HG02840 (cell line): ENCODE data around the gene RGS8.

Experiments
- ATAC-seq: cut with Tn5 transposase; IDR thresholded peaks from one replicate; pipeline ENCODE4 v1.9.1; 2021; ENCODE audit warnings: mild to moderate bottlenecking, moderate library complexity, moderate number of reproducible peaks; ENCODE audit not compliant: unreplicated experiment, low FRiP score

Gene RGS8, protein sequence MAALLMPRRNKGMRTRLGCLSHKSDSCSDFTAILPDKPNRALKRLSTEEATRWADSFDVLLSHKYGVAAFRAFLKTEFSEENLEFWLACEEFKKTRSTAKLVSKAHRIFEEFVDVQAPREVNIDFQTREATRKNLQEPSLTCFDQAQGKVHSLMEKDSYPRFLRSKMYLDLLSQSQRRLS

DNA sequence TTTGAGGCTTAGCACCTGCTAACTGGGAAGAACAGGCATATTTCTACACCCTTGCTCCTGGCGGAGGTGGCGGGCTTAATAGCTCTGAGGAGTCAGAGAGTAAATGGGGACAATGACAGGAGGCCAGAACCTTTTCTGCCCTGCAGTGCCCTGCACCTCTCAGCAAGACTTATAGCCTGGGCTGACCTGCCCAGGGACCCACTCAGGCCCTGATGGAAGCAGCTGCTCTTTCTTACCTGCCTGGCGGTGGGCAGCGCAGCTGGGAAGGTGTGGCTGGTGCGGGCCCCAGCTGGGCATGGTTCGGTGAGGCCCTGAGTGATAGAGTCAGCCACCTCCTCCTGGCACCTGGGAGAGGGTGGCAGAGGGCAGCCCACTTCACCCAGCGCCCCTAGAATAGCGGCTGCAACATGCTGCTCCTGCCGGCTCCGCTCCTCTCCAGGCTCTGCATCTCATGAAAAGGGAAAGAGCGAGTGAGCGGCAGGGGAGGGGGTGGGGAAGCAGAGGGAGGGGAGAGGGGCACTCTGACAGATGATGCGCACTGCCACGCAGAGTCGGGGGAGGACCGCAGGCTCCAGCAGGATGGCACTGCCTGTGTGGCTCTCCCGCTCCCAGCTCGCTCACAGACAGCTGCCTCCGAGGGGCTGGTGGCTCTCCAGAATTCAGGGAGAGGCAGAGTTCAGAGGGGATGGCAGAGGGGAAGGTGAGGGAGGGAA is at the start of gene RGS8:
TSS of gene RGS8 (minus strand) at position 472 of the 713 bp plus-strand sequence. CDS start 14,938 bp downstream, outside the sequence.
- ATAC-seq = no peak

DNA sequence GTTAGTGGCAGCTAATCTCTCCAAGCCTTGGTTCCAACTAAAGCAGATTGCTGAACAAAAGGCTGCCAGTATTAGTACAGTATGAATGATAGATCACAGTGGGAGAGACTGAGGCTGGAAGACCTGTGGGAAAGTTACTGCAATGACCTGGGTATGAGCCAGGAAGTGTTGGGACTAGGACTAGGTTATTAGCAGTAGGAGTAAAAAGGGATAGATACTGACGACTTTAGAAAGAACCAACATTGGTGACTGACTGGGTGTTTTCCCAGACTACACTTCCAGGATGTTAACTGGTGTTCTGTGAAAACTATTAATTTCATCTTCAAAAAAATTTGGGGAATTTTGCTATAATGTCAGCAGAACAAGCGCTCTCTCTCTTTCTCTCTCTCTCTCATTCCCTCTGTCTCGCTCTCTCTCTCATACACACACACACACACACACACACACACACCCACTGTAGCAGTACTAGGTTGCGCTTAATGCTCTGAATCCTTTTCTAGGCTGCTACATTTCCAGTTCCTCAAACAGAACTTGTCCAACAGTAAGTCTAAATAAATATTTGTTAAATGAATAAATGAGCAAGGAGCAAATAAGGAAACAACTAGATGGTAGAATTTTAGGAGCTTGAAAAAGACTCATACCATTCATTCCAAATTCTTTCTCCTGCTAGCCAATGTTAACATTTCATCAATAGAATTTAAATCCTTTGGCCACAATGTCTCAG is 47.6 kb upstream of the RGS8 start:
- no peak for ATAC-seq

DNA sequence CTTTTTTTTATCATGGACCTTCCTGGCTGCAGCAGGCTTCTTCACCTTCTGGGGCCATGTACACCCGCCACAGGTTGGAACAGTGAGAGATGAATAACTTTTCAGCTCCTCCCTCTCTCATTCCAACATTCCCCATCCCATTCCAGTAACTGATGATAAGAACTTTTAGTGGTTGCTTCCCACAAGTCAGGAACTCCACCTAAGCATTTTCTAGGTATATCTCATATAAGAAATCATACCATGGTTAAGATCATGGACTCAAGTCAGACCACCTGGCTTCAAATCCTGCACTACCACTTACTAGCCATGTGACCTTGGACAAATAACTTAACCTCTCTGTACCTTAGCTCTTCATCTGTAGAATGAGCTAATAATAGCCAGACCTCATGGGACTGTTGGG is 42.5 kb upstream of the RGS8 start:
- no peak for ATAC-seq

DNA sequence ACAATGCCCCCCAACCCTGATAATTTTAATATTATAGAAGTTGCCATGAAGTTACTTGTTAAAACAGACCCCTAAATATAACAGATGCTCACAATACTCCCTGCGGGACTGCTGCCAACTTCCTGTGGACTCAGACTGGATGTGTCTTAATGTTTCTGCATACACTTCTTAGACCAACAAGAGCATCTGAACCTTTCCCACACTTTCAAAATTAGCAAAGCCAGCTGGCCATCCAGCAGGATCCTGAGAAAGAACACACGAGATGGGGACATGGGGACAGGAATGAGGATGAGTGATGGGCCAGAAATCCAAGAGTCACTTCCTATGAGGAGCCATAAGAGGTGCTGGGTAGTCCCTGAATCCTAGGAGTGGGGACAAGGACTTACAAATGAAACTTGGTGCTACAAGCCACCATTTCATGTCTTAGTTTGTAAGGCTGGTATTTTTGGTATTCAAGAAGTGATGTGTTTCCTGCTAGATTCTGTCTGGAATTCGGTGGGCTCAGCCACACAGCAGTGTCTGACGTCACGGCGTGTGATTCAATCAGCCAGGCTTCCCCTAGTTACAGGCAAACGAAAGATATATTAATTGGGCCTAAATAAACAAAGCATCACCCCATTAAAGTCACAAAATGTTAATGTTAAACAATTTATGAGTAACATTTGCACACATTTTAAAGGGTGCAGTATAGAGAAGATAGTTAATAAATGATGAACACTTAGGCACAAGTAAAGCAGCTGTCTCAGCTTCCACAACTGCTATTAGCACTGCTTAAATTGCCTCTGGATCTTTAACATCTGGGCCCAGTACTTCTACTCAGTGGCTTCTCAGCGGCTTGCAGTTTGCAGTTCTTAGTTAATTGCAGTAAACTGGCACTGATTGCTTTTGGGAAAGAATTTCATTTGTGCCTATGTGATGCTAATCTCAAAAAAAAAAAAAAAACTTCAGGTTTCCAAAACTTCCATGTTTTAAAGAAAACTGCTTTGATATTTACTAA is 41.2 kb upstream of the RGS8 start:
- ATAC-seq = no peak

DNA sequence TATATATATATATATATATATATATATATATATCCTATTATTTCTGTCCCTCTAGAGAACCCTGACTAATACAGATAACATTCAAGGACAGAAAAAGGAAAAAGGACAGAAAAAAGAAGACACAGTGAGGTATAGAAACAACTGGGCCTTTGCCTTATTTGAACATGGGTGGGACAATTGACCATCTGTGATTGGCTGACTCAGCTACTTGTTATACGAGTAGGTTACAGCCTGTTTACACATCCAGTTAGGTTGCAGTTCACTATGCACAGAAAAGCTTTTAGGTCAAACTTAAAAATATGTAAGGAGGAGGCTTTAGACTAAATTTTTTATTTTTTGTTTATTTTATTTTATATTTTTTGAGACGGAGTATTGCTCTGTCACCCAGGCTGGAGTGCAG is 39.8 kb upstream of the RGS8 start:
- ATAC-seq = no peak

DNA sequence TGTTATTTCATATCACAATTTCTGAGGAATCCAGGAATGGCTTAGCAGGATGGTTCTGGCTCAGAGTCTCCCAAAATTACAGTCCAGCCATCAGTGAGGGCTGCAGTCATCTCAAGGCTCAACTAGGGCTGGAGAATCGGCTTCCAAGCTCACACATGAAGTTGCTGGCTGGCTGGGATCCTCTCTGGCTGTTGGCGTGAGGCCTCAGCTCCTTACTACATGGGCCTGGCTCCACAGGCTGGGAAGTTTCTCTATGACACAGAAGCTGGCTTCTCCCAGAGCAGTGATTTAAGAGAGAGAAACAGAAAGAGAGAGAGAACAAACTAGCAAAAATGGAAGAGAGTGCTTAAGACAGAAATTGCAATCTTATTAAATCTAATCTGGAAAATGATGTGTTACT is 38.8 kb upstream of the RGS8 start:
- no peak for ATAC-seq

DNA sequence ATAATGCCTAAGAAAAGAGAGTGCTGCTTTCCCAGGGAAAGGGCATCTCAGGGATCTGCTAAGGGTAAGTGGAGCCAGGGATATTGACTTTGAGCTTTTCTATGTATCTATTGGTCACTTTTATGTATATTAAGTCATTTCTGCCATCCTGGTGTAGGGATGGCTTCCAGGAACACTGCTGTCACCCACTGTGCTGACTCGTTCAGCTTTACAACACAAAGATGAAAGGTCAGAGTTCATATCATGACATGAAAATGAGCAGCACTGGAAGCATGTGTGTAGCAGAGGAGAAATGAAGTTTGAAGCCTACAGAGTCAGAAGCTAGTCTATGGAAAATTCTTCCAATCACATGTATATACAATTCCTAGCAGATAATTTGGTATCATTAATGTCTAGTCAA is 37.1 kb upstream of the RGS8 start:
- ATAC-seq = no peak

DNA sequence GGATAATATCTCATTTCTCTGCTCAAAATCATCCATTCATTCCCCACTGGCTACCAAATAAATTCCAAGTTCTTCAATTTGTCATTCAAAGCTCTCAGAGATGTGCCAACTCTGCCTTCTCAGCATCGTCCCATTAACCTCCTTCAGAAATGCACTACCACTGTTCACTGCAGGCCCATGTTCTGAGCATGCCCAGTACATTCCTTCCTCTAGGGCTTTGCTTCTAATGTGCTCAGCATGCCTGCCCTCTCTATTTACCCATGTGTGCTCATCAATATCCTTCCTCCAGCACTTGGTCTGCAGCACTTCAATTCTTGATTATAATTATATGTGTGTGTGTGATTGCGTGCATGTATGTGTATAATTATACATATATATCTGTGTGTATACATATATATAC is 36.1 kb upstream of the RGS8 start:
- ATAC-seq = no peak

DNA sequence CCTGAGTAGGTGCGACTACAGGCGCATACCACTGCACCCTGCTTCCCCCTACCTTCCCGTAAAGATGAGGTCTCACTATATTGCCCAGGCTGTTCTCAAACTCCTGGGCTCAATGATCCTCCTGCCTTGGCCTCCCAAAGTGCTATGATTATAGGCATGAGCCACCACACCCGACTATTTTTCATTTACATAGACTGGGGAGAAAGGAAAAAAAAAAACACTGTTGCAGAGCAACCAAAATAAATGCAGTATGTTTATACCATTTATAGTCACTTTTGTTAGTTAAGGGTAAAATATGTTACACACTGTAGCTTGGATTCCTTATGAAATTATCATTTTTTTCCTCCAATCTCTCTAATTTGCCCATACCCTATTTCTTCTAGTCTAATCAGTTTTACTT is 35.2 kb upstream of the RGS8 start:
- ATAC-seq = no peak

DNA sequence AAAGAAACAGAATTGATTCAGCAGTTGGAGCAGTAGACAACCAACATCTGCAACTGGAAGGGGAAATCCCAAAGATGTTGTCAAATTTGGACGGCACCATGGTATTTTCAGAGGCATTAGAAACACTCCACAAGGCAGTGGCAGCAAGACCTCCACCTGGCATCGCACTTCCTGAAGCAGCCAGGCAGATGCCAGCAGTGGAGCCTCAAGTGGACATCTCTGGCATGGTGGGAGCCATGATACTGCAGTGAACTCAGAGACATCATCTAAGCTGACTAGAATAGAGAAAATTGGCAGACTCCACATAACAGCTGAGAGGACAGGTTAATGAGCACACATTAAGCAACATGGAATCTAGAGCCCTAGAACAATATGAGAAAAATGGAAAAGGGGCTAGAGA is 33.9 kb upstream of the RGS8 start:
- no peak for ATAC-seq

DNA sequence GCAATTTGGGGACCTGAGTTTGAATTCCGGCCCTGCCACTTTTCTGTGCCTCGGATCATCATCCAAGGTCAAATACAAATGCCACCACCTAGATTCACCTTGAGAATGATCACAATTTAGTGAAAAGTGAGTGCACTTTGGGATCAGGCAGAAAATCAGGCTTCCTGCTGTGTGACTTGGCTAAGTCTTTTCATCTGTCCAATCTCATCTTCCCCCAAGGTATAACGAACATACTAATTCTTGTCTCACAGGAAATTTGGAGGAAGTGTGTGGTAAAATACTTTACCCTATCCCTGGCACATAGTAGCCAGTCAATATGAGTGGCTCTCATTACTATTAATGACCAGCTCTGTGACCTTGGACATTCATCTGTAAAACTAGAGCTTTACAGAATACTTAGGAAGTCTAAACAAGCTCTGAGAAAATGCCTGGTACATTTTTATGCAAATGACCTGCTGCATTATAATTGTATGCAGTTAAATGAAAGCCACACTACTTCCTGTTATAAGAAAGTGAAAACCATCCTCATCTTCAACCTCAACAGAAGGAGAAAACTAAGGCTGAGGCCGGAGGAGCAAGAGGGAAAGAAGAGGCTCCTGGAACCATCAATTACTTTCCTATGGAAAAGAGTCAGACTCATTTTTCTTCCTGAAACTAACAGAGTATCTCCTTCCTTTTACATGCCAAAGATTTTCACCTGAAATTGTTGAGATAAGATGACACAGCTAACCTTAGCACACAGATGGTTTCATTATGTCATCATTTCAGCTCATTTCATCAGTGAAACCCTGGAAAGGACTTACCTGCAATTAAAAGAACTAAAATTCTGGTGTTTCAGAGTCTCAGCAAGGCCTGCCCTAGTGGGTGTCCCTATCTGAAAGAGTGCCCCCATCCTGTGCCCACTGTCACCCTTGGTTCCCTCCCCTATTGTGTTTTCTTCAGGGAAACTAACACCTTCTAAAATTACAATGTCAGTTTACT is 32.6 kb upstream of the RGS8 start:
- ATAC-seq = no peak

DNA sequence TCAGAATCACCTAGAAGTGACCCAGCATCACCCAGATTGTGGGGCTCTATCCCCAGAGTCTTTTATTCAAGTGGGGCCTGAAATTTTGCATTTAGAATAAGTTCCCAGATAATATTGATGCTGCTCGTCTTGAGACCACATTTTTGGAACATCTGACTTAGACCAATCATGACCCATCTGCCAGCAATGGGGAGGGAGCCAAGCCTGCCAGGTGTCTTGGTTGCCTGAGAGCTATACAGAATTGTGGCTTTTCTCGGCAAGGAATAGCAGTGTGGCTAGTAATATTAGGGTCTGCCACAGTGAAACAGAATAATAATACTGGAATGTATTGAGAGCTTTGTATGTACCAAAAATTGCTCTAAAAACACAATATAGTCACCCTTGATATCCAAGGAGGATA is 31.1 kb upstream of the RGS8 start:
- ATAC-seq = no peak

DNA sequence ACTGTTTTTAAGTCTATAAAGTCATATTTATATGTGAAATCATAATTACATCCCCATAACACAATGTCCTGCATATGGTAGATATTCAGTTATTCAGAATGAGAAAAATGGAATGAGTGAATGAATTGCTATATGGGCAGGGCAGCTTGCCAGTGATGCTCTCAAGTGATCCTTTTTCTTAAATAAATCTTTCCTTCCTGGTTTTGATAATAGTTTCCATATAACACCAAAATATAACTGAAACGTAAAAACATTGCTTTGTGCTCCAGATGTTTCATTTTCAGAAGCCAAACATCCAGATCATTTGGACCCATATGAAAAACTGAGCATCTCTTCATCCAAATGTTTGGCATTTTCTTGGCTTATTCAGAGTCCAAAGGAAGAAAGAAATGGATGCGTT is 30.2 kb upstream of the RGS8 start:
- ATAC-seq = no peak

DNA sequence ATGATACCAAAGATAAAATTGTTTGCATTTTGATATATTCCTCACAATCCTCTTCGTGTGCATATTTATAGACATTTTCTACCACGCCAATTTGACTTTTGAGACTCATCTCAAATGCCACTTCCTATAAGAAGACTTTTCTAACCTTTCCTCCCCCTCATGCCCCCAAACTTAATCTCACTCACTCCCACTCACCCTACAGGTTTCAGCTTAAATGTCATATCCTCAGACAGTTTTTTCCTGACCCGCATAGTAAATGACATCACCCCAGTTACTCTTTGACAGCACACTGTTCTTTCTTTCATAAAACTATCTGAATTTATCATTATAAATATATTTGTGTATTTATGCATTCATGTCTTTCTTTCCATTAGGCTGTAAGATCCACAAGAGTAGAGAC is 29.6 kb upstream of the RGS8 start:
- no peak for ATAC-seq

DNA sequence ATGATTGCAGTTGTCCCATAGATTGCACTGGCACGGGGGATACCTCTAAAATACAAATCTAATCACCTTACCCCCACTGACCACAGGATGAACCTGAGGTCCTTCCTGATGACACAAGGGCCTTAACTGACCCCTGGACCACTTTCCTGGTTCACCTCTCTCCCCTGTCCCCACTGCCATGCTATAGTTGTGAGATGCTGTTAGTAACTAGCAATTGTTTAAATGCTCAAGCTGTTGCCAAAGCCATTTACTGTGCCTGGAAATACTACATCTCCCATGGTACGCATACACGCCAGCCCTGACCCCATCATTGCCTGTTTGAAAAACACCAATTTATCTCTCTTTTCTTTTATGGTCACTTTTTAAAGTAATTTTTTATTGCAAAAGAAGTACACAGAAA is 29.1 kb upstream of the RGS8 start:
- no peak for ATAC-seq

DNA sequence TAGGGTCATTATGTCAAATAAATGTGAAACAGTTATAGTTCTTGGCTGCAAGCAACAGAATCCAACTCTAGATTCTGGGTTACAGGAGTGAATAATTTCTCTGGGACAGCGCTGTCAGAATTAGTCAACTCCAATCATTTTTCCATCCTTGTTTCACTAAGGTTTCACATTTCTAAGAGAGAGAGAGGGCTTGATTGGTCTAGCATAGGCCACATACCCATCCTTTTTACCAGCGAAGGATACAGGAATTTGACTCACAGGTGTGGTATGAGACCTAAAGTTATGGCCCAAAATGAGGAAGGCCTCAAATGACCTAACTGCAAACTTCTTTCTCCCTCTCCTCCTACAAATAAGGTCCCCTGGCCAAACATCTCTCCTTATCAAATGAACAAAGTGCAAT is 25.5 kb upstream of the RGS8 start:
- no peak for ATAC-seq

DNA sequence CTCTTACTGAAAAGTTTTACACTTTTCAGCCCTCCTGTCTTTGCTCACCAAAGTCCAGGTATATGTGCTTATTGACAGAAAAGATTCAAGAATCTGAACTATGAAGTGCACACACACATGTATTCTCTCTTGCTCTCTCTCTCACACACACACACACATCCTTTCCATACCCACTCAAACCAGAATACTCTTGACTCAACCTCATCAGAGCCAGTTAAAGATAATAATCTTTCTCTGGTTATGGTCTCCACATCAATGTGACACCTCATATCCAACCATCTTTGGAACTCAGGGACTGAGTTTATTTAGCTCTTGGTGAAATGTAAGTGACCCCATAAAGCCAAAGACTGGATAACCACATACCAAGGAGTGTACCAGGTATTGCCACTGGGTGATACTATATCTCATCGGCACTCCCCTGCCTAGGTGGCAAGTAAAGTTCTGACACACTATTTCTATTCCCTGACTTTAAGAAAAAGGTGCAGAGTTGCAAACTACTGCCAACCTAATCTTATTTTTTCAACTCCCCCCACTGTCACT is 24.9 kb upstream of the RGS8 start:
- ATAC-seq = no peak

DNA sequence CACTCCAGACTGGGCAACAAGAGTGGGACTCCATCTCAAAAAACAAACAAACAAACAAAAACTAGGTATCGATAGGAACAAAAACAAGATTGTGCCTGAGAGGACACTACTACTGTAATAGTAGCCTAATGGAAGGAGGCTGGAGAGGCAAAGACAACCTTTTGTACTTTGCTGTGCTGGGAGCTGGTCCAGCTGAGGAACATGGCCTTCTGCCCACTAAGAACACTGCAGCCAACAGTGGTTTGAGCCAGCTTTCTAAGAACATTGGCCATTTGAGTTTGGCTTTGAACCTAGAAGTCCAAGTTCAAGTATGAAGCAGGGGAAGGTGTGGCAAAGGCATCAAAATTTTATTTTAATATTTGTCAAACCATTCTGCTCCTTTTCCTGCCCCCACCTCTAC is 22.7 kb upstream of the RGS8 start:
- no peak for ATAC-seq

DNA sequence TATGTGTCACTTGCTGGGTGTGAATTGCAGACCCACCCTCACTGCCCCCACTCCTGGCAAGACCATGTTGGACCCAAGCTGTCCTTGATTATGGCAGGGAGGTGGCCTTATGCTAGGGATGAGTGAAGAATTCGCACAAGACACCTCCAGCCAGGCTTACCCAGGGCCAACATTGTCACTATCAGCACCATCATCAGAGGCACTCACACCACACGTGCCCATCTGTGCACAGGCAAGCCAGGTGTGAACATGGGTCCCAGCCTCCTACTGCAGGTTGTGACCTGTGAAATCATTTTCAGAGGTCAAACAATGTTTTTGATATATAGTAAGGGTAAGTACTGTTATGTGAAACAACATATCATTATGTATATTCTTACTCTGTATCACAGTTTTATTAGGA is 20.3 kb upstream of the RGS8 start:
- no peak for ATAC-seq
